SH-SY5Y (cell line): ENCODE data around the gene MIEF2.

Experiments
- GATA2 ChIP-seq: IDR thresholded peaks from 2 replicates; pipeline ENCODE4 v1.6.1; 2011; ENCODE audit warnings: mild to moderate bottlenecking, low read depth, low read length
- GATA3 ChIP-seq: IDR thresholded peaks from 2 replicates; pipeline ENCODE4 v1.6.1; 2011; ENCODE audit warnings: low read depth, mild to moderate bottlenecking, low read length, moderate library complexity

DNA sequence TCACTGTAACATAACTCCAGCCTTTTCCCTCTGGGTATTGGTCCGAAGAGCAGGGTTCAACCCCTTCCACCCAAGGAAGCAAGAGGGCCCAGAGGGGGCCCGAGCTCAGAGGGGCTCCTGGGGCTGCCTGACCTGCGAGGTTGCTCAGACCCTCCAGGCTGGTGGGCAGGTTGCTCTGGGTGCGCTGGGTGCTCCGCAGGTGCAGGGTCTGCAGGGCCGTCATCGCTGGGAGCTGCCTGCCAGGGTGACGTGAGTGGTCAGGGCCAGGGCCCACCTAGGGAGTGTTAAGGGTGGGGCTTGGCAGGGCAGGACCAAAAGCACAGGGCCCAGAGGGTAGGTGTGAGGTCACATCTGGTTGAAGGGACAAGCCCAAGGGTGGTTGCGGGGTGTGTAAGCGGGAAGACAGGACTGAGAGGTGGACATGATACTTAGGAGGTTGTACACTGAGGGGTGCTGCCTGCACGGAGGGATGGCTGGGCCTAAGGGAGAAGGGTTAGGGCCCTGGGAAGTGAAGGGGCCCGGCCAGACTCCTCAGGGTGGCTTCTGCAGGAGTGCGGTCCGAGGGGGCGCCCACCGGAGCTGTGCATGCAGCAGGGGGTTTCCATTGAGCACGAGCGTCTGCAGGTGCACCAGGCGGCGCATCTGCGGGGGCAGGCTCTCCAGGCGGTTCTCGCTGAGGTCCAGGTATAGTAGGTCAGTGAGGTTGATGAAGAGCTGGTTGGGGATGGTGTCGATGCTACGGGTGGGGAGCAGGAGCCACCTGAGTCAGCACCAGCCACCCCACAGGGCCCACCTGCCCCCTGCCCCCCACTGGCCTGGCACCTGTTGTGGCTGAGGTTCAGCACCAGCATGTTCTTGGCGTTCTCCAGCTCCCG is 6.3 kb upstream of the MIEF2 start:
- TF ChIP-seq GATA3 (no peak), GATA2 (no peak)
